H1 (cell line): ENCODE measurements around the gene PBXIP1. TPM values are rescaled to one million over a fixed set of nuclear protein-coding genes. Genes with fewer than 3 reads are reported as not detected.

ENCODE experiments used
- CTCF ChIA-PET: fragments of 300-600 bp; sonication (Branson Sonifier 250); formaldehyde crosslinking; loops from one replicate; lab custom pipeline; 2021; ENCODE audit not compliant: partially characterized antibody; lab: Charles Lee
- POLR2A ChIA-PET: fragments of 300-600 bp; sonication (Branson Sonifier 250); formaldehyde crosslinking; loops from one replicate; lab custom pipeline; 2021; ENCODE audit warnings: inconsistent platforms; ENCODE audit not compliant: partially characterized antibody; lab: Charles Lee
- DNase-seq, 2 experiments: peaks; one replicate each; pipeline versions ENCODE4 v3.0.0 to v3.0.0-alpha.2; 2010 to 2022; ENCODE audit warnings: low spot score in 2 of 2, low read depth in 1 of 2, mixed read lengths in 1 of 2
- FAIRE-seq: peaks from 2 replicates; lab custom pipeline; 2011; peaks lifted over from hg19 to GRCh38; lab: Jason Lieb, UNC
- H2AFZ ChIP-seq: 2 replicates; pipeline ENCODE4 v1.8.1; 2012; ENCODE audit warnings: low read length, inconsistent platforms
- H2AK5ac ChIP-seq: 2 replicates; pipeline ENCODE4 v1.6.1; 2013; ENCODE audit warnings: low read depth, low read length
- H2BK120ac ChIP-seq: replicated peaks from 2 replicates; pipeline ENCODE3; 2013; ENCODE audit warnings: low read depth, low read length, inconsistent platforms
- H2BK12ac ChIP-seq: 2 replicates; pipeline ENCODE4 v1.6.1; 2013; ENCODE audit warnings: low read depth, low read length
- H2BK15ac ChIP-seq: 2 replicates; pipeline ENCODE4 v1.6.1; 2013; ENCODE audit warnings: low read length
- H2BK20ac ChIP-seq: 2 replicates; pipeline ENCODE4 v1.6.1; 2013; ENCODE audit warnings: low read length
- H2BK5ac ChIP-seq: 2 replicates; pipeline ENCODE4 v1.6.1; 2013; ENCODE audit warnings: low read depth, low read length
- H3K14ac ChIP-seq: 2 replicates; pipeline ENCODE4 v1.6.1; 2013; ENCODE audit warnings: inconsistent platforms; ENCODE audit not compliant: insufficient read length
- H3K18ac ChIP-seq: 2 replicates; pipeline ENCODE4 v1.6.1; 2013; ENCODE audit warnings: low read length; ENCODE audit errors: extremely low read depth
- H3K23ac ChIP-seq: 2 replicates; pipeline ENCODE4 v1.6.1; 2013; ENCODE audit warnings: inconsistent platforms; ENCODE audit not compliant: insufficient read length
- H3K23me2 ChIP-seq: 2 replicates; pipeline ENCODE4 v1.6.1; 2013; ENCODE audit warnings: low read depth, low read length
- H3K27ac ChIP-seq: 2 replicates; pipeline ENCODE4 v1.6.1; 2011; ENCODE audit warnings: low read depth, low read length, inconsistent platforms
- H3K27me3 ChIP-seq, 4 experiments: replicated peaks in 1 of 4; 1 replicate in 1 of 4; 2 replicates in 3 of 4; pipeline versions ENCODE4 v1.6.1 to v1.8.1; 2011 to 2013; ENCODE audit warnings: low read length in 3 of 4, mild to moderate bottlenecking in 3 of 4, inconsistent platforms in 2 of 4, mixed read lengths in 2 of 4, moderate library complexity in 1 of 4; ENCODE audit not compliant: control insufficient read depth in 3 of 4, insufficient read depth in 3 of 4; ENCODE audit errors: extremely low read depth in 1 of 4
- H3K36me3 ChIP-seq, 4 experiments: 2 replicates each; pipeline versions ENCODE4 v1.6.1 to v1.8.1; 2011 to 2013; ENCODE audit warnings: mild to moderate bottlenecking in 4 of 4, low read length in 3 of 4, moderate library complexity in 2 of 4, control low read depth in 1 of 4, inconsistent platforms in 1 of 4; ENCODE audit not compliant: insufficient read depth in 4 of 4, control insufficient read depth in 2 of 4
- H3K4ac ChIP-seq: replicated peaks from 2 replicates; pipeline ENCODE3; 2013; ENCODE audit warnings: low read length, low read depth, mixed read lengths, inconsistent platforms; ENCODE audit not compliant: insufficient read length
- H3K4me1 ChIP-seq, 4 experiments: replicated peaks in 1 of 4; 1 replicate in 1 of 4; 2 replicates in 3 of 4; pipeline versions ENCODE4 v1.6.1 to v1.8.1; 2011 to 2013; ENCODE audit warnings: low read length in 3 of 4, inconsistent platforms in 2 of 4, mixed read lengths in 1 of 4; ENCODE audit not compliant: insufficient read depth in 4 of 4, control insufficient read depth in 3 of 4
- H3K4me2 ChIP-seq, 2 experiments: 2 replicates each; pipeline versions ENCODE4 v1.6.1 to v1.8.1; 2011 to 2013; ENCODE audit warnings: low read depth in 2 of 2, low read length in 2 of 2, control low read depth in 1 of 2, inconsistent platforms in 1 of 2, mild to moderate bottlenecking in 1 of 2; ENCODE audit not compliant: insufficient read depth in 1 of 2
- H3K4me3 ChIP-seq, 4 experiments: fragments of 200-600, 300-600 bp in 1 of 4; sonication (generic), shearing (Covaris generic), sonication (Bioruptor Twin) in 1 of 4; 2 replicates each; pipeline versions ENCODE4 v1.5.1 to v1.8.1; 2011 to 2016; ENCODE audit warnings: low read length in 4 of 4, low read depth in 3 of 4, control low read depth in 2 of 4, inconsistent platforms in 2 of 4, mild to moderate bottlenecking in 2 of 4, mixed read lengths in 1 of 4, moderate library complexity in 1 of 4; ENCODE audit not compliant: insufficient read depth in 2 of 4; ENCODE audit errors: extremely low read depth in 1 of 4
- H3K56ac ChIP-seq: replicated peaks from 2 replicates; pipeline ENCODE3; 2013; ENCODE audit warnings: low read depth, mild to moderate bottlenecking, mixed read lengths, low read length, inconsistent platforms; ENCODE audit not compliant: insufficient read length
- H3K79me1 ChIP-seq: 2 replicates; pipeline ENCODE4 v1.6.1; 2013; ENCODE audit warnings: low read depth, low read length, control low read depth
- H3K79me2 ChIP-seq, 2 experiments: 2 replicates each; pipeline versions ENCODE4 v1.6.1 to v1.8.1; 2012 to 2013; ENCODE audit warnings: low read length in 2 of 2, mild to moderate bottlenecking in 2 of 2, inconsistent platforms in 1 of 2; ENCODE audit not compliant: insufficient read depth in 2 of 2, control insufficient read depth in 1 of 2
- H3K9ac ChIP-seq, 4 experiments: replicated peaks in 1 of 4; 1 replicate in 1 of 4; 2 replicates in 3 of 4; pipeline versions ENCODE4 v1.6.1 to v1.8.1; 2011 to 2013; ENCODE audit warnings: low read depth in 3 of 4, low read length in 3 of 4, control low read depth in 2 of 4, mild to moderate bottlenecking in 2 of 4, moderate library complexity in 2 of 4, inconsistent platforms in 1 of 4; ENCODE audit errors: extremely low read depth in 1 of 4
- H3K9me3 ChIP-seq, 2 experiments: 2 replicates each; pipeline versions ENCODE4 v1.6.1 to v1.8.1; 2012 to 2013; ENCODE audit warnings: mild to moderate bottlenecking in 2 of 2, moderate library complexity in 2 of 2, control low read depth in 1 of 2, inconsistent platforms in 1 of 2, low read depth in 1 of 2, low read length in 1 of 2, mixed read lengths in 1 of 2; ENCODE audit not compliant: insufficient read depth in 2 of 2
- H4K20me1 ChIP-seq, 2 experiments: replicated peaks in 1 of 2; 2 replicates each; pipeline versions ENCODE3 to v1.8.1; 2011 to 2013; ENCODE audit warnings: inconsistent platforms in 2 of 2, low read length in 2 of 2, mild to moderate bottlenecking in 1 of 2; ENCODE audit not compliant: insufficient read depth in 2 of 2, control insufficient read depth in 1 of 2
- H4K5ac ChIP-seq: 2 replicates; pipeline ENCODE4 v1.6.1; 2013; ENCODE audit warnings: low read length, low read depth, mixed read lengths, inconsistent platforms; ENCODE audit not compliant: insufficient read length
- H4K8ac ChIP-seq: 2 replicates; pipeline ENCODE4 v1.8.0; 2013; ENCODE audit warnings: mild to moderate bottlenecking, moderate library complexity, low read length, inconsistent platforms; ENCODE audit not compliant: insufficient read depth; ENCODE audit errors: extremely low read depth
- H4K91ac ChIP-seq: replicated peaks from 2 replicates; pipeline ENCODE3; 2013; ENCODE audit warnings: low read length, mixed read lengths, inconsistent platforms; ENCODE audit not compliant: insufficient read length
- EP300 ChIP-seq, 2 experiments: IDR thresholded peaks; 1 replicate in 1 of 2; 2 replicates in 1 of 2; pipeline ENCODE4 v1.6.1; 2011 to 2012; ENCODE audit warnings: low read depth in 2 of 2, low read length in 2 of 2, mild to moderate bottlenecking in 2 of 2, borderline replicate concordance in 1 of 2, inconsistent platforms in 1 of 2, moderate library complexity in 1 of 2
- GABPA ChIP-seq: IDR thresholded peaks from 2 replicates; pipeline ENCODE4 v1.6.1; 2011; ENCODE audit warnings: mild to moderate bottlenecking, low read length, moderate library complexity, borderline replicate concordance; ENCODE audit not compliant: insufficient read depth
- GTF2F1 ChIP-seq: IDR thresholded peaks from 2 replicates; pipeline ENCODE4 v1.6.1; 2012; ENCODE audit warnings: low read depth, low read length, improper control_type of control experiment, borderline replicate concordance
- KDM4A ChIP-seq: IDR thresholded peaks from one replicate; pipeline ENCODE4 v1.7.1; 2012; ENCODE audit warnings: low read depth, mild to moderate bottlenecking, moderate library complexity, low read length, inconsistent platforms; ENCODE audit not compliant: severe bottlenecking
- POU5F1 ChIP-seq: IDR thresholded peaks from 2 replicates; pipeline ENCODE4 v1.6.1; 2011; ENCODE audit warnings: low read depth, mild to moderate bottlenecking, low read length, moderate library complexity
- TAF1 ChIP-seq: IDR thresholded peaks from 2 replicates; pipeline ENCODE4 v1.6.1; 2011; ENCODE audit warnings: mild to moderate bottlenecking, low read depth, low read length
- whole genome bisulfite sequencing, 2 experiments: shearing (Covaris generic) in 1 of 2; methylation state at CpG; one replicate each; pipeline versions ENCODE4 v1.1.6 to v1.1.7; 2013 to 2015; ENCODE audit warnings: low lambda C conversion rate in 2 of 2, mixed read lengths in 2 of 2, inconsistent platforms in 1 of 2, low coverage in 1 of 2, missing lambda C conversion rate in 1 of 2; ENCODE audit not compliant: insufficient replicate concordance in 2 of 2, insufficient coverage in 1 of 2, insufficient read length in 1 of 2; ENCODE audit errors: extremely low coverage in 1 of 2, missing lambda C conversion rate in 1 of 2; 5-methylcytosine and 5-hydroxymethylcytosine counted together
- polyA plus RNA-seq, 7 experiments: library from polyadenylated mRNA; depleted of rRNA in 3 of 7; stranded (reverse) in 5 of 7; unstranded in 2 of 7; fragments of >200 nt in 5 of 7; fragments of 200-250 nt in 2 of 7; gene quantifications; 1 replicate in 5 of 7; 2 replicates in 1 of 7; 4 replicates in 1 of 7; pipeline versions ENCODE4 v1.2.1 to v1.2.3, GENCODE V29; 2011 to 2013; ENCODE audit warnings: missing spikeins in 2 of 7, mixed read lengths in 2 of 7
- total RNA-seq: library from RNA; stranded (reverse); fragmentation: NEBNext Ultra II Directional; extraction: Animal tissue kit (Norgen Biotek cat#: 25700); gene quantifications from 2 replicates; pipeline ENCODE4 v1.2.1, GENCODE V29; 2021
- TF ChIP-seq, protein P1 (sequence below): IDR thresholded peaks from 2 replicates; pipeline ENCODE4 v1.6.1; 2012; ENCODE audit warnings: low read length, inconsistent platforms
- TF ChIP-seq, protein P2 (sequence below): IDR thresholded peaks from 2 replicates; pipeline ENCODE4 v1.6.1; 2012; ENCODE audit warnings: inconsistent platforms

PBXIP1 gene
- total and polyA plus RNA-seq, 2 of the 8 experiments (the other 6 are each of a cell fraction or from before 2014, with no cell fraction given): 12.0 to 19.8 TPM

DNA sequence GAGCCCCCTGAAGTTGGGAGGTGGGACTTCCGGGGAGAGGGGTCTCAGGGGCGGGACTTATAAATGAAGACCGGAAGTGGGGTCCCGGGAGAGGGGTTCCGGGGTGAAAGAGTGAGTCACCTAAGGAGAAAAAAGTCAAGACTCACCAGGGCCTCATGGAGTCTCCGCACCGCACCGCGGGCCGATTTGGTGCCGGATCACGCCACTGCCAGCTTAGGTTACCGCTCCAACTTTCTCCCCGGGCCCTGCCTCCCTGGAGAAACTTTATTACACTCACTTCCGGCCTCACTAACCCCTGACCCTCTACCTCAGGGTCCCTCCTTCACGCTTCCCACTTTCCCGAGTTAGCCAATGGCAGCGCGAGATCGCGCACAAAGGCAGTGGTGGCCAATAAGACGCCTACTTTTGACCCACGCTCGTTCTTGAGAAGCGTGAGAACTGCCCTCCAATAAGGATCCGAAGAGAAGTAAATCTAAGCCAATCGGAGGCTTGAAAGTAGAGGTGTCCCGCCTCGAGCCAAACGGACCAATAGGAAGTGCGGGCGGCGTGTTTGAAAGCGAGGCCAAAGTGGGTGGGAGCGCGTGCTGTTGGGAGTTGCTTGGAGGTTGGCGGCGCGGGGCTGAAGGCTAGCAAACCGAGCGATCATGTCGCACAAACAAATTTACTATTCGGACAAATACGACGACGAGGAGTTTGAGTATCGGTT, 18.4 kb upstream of the PBXIP1 start, which contains the start of gene CKS1B:
Gene CKS1B, plus strand, starts transcription at position 580 of the 706 bp plus-strand sequence. Its CDS starts 65 bp downstream, at position 645.
- peaks cover under 1 to 8% of the 10 kb centered on the region in 2 experiments for H4K20me1 ChIP-seq
- peaks cover 3 to 13% (median 11%) of the 10 kb centered on the region in 4 experiments; a peak in 6 of 7 replicates for H3K4me1 ChIP-seq
- H4K5ac ChIP-seq: peak within 1 kb of the TSS; percentile 94
- peaks cover 26% of the 10 kb centered on the region for H3K23me2 ChIP-seq
- H2BK20ac ChIP-seq: no peak within 1 kb of the TSS; the same call in 1 of the 2 replicates
- peak within 1 kb of the TSS; percentile 84 for H4K91ac ChIP-seq
- WGBS, 2 experiments: 1% methylated on average over 43 of the region's 47 CpGs; no CpG with 5 or more reads in 1 of the 2 experiments
- H3K4me3 ChIP-seq: peak within 1 kb of the TSS; percentile 87 to 99 (median 96)
- H2AFZ ChIP-seq: no peak within 1 kb of the TSS; the same call in 1 of the 2 replicates
- peak within 1 kb of the TSS; percentile 59 for H3K56ac ChIP-seq
- peak within 1 kb of the TSS; percentile 98; the same call in 1 of the 2 replicates for H2BK15ac ChIP-seq
- H3K79me1 ChIP-seq: peaks cover 3% of the 10 kb centered on the region; the same call in 1 of the 2 replicates
- peak within 1 kb of the TSS; percentile 84 for H3K14ac ChIP-seq
- no peaks in the 10 kb centered on the region for H3K9me3 ChIP-seq
- POLR2A ChIA-PET: interaction anchor here (0.6 to 42.8 kb wide), 16 partner anchors 7 to 168 kb away, joined by 3 to 702 read pairs (median 4); partner anchors contain the start of genes ADAM15, EFNA3, FLAD1 and LENEP
- peak; percentile 89 for FAIRE-seq
- peak; percentile 91 to 98 for DNase-seq
- peaks cover 4 to 12% (median 10%) of the 10 kb centered on the region in 4 experiments for H3K36me3 ChIP-seq
- CTCF ChIA-PET: interaction anchor here (1.0 to 20.6 kb wide), 7 partner anchors 9 to 137 kb away, joined by 3 to 334 read pairs (median 3); partner anchors contain the start of genes FLAD1 and LENEP
- H2BK5ac ChIP-seq: peak within 1 kb of the TSS; percentile 99
- H3K9ac ChIP-seq: peak within 1 kb of the TSS; percentile 85 to 98 (median 86)
- peak within 1 kb of the TSS; percentile 98 for H3K18ac ChIP-seq
- peaks cover 24 to 54% of the 10 kb centered on the region in 2 experiments for H3K79me2 ChIP-seq
- peak within 1 kb of the TSS; percentile 78 to 94 for H3K4me2 ChIP-seq
- peak within 1 kb of the TSS; percentile 25 for H2BK120ac ChIP-seq
- H3K27me3 ChIP-seq: no peaks in the 10 kb centered on the region
- peak within 1 kb of the TSS; percentile 93 for H2BK12ac ChIP-seq
- peak within 1 kb of the TSS; percentile 85; the same call in 1 of the 2 replicates for H4K8ac ChIP-seq
- H3K4ac ChIP-seq: peak within 1 kb of the TSS; percentile 42
- no peak within 1 kb of the TSS for H3K23ac ChIP-seq
- H3K27ac ChIP-seq: peak within 1 kb of the TSS; percentile 95
- peak within 1 kb of the TSS; percentile 56 for H2AK5ac ChIP-seq
- TF ChIP-seq KDM4A (no peak), POU5F1 (no peak), GABPA (peak; percentile 91), EP300 (IDR thresholded peaks at IDR 0.05; ENCODE audit: borderline replicate concordance in 1 of 2, low read depth in 2 of 2, low read length in 2 of 2) (no peak), TAF1 (peak; percentile 79; the same call in 1 of the 2 replicates), GTF2F1 (no peak)
- TF ChIP-seq, protein P1, sequence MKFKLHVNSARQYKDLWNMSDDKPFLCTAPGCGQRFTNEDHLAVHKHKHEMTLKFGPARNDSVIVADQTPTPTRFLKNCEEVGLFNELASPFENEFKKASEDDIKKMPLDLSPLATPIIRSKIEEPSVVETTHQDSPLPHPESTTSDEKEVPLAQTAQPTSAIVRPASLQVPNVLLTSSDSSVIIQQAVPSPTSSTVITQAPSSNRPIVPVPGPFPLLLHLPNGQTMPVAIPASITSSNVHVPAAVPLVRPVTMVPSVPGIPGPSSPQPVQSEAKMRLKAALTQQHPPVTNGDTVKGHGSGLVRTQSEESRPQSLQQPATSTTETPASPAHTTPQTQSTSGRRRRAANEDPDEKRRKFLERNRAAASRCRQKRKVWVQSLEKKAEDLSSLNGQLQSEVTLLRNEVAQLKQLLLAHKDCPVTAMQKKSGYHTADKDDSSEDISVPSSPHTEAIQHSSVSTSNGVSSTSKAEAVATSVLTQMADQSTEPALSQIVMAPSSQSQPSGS: no peak
- TF ChIP-seq, protein P2, sequence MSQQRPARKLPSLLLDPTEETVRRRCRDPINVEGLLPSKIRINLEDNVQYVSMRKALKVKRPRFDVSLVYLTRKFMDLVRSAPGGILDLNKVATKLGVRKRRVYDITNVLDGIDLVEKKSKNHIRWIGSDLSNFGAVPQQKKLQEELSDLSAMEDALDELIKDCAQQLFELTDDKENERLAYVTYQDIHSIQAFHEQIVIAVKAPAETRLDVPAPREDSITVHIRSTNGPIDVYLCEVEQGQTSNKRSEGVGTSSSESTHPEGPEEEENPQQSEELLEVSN: peak; percentile 89
